ENCODE data around the gene MAVS. TPM values are rescaled to one million over a fixed set of nuclear protein-coding genes. Genes with fewer than 3 reads are reported as not detected.

The MAVS gene
- total RNA-seq, 1 donor from 2014 or later = 14.6 TPM

GRCh38 chr20:3802524-3803239 is 44.0 kb upstream of the MAVS start:
- H3K27me3 ChIP-seq (ENCODE audit: control insufficient read depth in 3 of 3, insufficient read depth in 3 of 3, low read length in 3 of 3) = no peaks in the 10 kb centered on the region
- H3K36me3 ChIP-seq (ENCODE audit: control insufficient read depth in 3 of 3, insufficient read depth in 3 of 3, low read length in 3 of 3) = peaks cover 16 to 36% (median 18%) of the 10 kb centered on the region in 3 donors
- no peaks in the 10 kb centered on the region for H3K9me3 ChIP-seq (ENCODE audit: control insufficient read depth in 3 of 3, low read length in 3 of 3)
- H3K27ac ChIP-seq (ENCODE audit: low read depth, low read length) = no peak overlapping the region
- H3K4me1 ChIP-seq (ENCODE audit: control insufficient read depth in 3 of 3, insufficient read depth in 3 of 3, low read length in 3 of 3) = peaks cover 20 to 34% (median 21%) of the 10 kb centered on the region in 3 donors
- H3K4me3 ChIP-seq (ENCODE audit: low read length in 3 of 3) = no peak overlapping the region
- no peak overlapping the region for H3K9ac ChIP-seq (ENCODE audit: low read depth in 1 of 3, low read length in 3 of 3)

DNA sequence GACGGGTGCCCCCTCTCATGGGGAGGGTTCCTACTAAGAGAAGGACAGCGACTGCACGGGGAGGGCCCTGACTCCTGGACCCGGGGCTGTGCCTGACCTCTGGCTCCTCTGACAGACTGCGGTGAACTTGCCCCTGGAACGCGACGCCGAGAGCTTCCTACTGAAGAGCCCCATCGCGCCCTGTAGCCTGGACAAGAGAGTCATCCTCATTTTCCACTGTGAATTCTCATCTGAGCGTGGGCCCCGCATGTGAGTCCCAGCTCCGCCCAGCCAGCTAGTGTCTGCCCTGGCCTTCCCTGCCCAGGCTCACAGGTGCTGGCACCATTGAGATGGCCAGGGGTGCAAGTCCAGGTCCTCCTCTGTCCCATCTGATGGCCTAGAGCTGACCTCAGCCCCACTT is 43.3 kb upstream of the MAVS start:
- H3K27me3 ChIP-seq (ENCODE audit: control insufficient read depth in 3 of 3, insufficient read depth in 3 of 3, low read length in 3 of 3) = no peaks in the 10 kb centered on the region
- H3K4me1 ChIP-seq (ENCODE audit: control insufficient read depth in 3 of 3, insufficient read depth in 3 of 3, low read length in 3 of 3) = peaks cover 25 to 40% (median 28%) of the 10 kb centered on the region in 3 donors
- no peak overlapping the region for H3K4me3 ChIP-seq (ENCODE audit: low read length in 3 of 3)
- H3K9me3 ChIP-seq (ENCODE audit: control insufficient read depth in 3 of 3, low read length in 3 of 3) = no peaks in the 10 kb centered on the region
- H3K36me3 ChIP-seq (ENCODE audit: control insufficient read depth in 3 of 3, insufficient read depth in 3 of 3, low read length in 3 of 3) = peaks cover 16 to 36% (median 18%) of the 10 kb centered on the region in 3 donors
- H3K27ac ChIP-seq (ENCODE audit: low read depth, low read length) = no peak overlapping the region
- H3K9ac ChIP-seq (ENCODE audit: low read depth in 1 of 3, low read length in 3 of 3) = no peak overlapping the region

GRCh38 chr20:3803854-3804253 is 42.8 kb upstream of the MAVS start:
- peaks cover 25 to 40% (median 29%) of the 10 kb centered on the region in 3 donors for H3K4me1 ChIP-seq (ENCODE audit: control insufficient read depth in 3 of 3, insufficient read depth in 3 of 3, low read length in 3 of 3)
- H3K36me3 ChIP-seq (ENCODE audit: control insufficient read depth in 3 of 3, insufficient read depth in 3 of 3, low read length in 3 of 3) = peaks cover 16 to 36% (median 17%) of the 10 kb centered on the region in 3 donors
- H3K9ac ChIP-seq (ENCODE audit: low read depth in 1 of 3, low read length in 3 of 3) = no peak overlapping the region
- H3K27ac ChIP-seq (ENCODE audit: low read depth, low read length) = no peak overlapping the region
- H3K9me3 ChIP-seq (ENCODE audit: control insufficient read depth in 3 of 3, low read length in 3 of 3) = no peaks in the 10 kb centered on the region
- no peaks in the 10 kb centered on the region for H3K27me3 ChIP-seq (ENCODE audit: control insufficient read depth in 3 of 3, insufficient read depth in 3 of 3, low read length in 3 of 3)
- H3K4me3 ChIP-seq (ENCODE audit: low read length in 3 of 3) = no peak overlapping the region

GRCh38 chr20:3804254-3804751 is 42.3 kb upstream of the MAVS start:
- Histone ChIP-seq H3K4me3 (ENCODE audit: low read length in 3 of 3) (no peak overlapping the region), H3K27ac (ENCODE audit: low read depth, low read length) (no peak overlapping the region), H3K4me1 (ENCODE audit: control insufficient read depth in 3 of 3, insufficient read depth in 3 of 3, low read length in 3 of 3) (peaks cover 25 to 35% (median 29%) of the 10 kb centered on the region in 3 donors), H3K27me3 (ENCODE audit: control insufficient read depth in 3 of 3, insufficient read depth in 3 of 3, low read length in 3 of 3) (no peaks in the 10 kb centered on the region), H3K9me3 (ENCODE audit: control insufficient read depth in 3 of 3, low read length in 3 of 3) (no peaks in the 10 kb centered on the region), H3K9ac (ENCODE audit: low read depth in 1 of 3, low read length in 3 of 3) (no peak overlapping the region), H3K36me3 (ENCODE audit: control insufficient read depth in 3 of 3, insufficient read depth in 3 of 3, low read length in 3 of 3) (peaks cover 16 to 36% (median 16%) of the 10 kb centered on the region in 3 donors)

DNA sequence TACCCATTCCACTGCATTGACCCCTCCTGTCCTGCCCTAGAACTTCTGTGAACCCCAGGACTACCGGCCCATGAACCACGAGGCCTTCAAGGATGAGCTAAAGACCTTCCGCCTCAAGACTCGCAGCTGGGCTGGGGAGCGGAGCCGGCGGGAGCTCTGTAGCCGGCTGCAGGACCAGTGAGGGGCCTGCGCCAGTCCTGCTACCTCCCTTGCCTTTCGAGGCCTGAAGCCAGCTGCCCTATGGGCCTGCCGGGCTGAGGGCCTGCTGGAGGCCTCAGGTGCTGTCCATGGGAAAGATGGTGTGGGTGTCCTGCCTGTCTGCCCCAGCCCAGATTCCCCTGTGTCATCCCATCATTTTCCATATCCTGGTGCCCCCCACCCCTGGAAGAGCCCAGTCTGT is 41.9 kb upstream of the MAVS start:
- no peak overlapping the region for H3K4me3 ChIP-seq (ENCODE audit: low read length in 3 of 3)
- H3K27me3 ChIP-seq (ENCODE audit: control insufficient read depth in 3 of 3, insufficient read depth in 3 of 3, low read length in 3 of 3) = no peaks in the 10 kb centered on the region
- no peak overlapping the region for H3K9ac ChIP-seq (ENCODE audit: low read depth in 1 of 3, low read length in 3 of 3)
- H3K9me3 ChIP-seq (ENCODE audit: control insufficient read depth in 3 of 3, low read length in 3 of 3) = no peaks in the 10 kb centered on the region
- H3K4me1 ChIP-seq (ENCODE audit: control insufficient read depth in 3 of 3, insufficient read depth in 3 of 3, low read length in 3 of 3) = peaks cover 25 to 31% (median 26%) of the 10 kb centered on the region in 3 donors
- no peak overlapping the region for H3K27ac ChIP-seq (ENCODE audit: low read depth, low read length)
- H3K36me3 ChIP-seq (ENCODE audit: control insufficient read depth in 3 of 3, insufficient read depth in 3 of 3, low read length in 3 of 3) = peaks cover 16 to 36% (median 16%) of the 10 kb centered on the region in 3 donors

DNA sequence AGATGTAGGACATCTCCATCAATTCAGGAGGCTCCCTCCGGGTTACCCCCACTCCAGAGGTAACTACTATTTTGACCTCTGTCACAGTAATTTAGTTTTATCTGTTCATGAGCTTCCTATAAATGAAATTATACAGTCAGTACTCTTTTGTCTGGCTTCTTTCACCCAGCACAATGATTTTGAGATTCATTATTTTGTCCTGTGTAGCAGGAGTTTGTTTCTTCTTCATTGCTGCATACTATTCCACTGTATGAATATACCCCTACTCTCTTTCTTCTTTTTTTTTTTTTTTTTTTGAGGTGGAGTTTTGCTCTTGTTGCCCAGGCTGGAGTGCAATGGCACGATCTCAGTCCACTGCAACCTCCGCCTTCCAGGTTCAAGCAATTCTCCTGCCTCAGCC is 38.1 kb upstream of the MAVS start:
- H3K27me3 ChIP-seq (ENCODE audit: control insufficient read depth in 3 of 3, insufficient read depth in 3 of 3, low read length in 3 of 3) = no peaks in the 10 kb centered on the region
- peaks cover 2 to 10% (median 7%) of the 10 kb centered on the region in 3 donors for H3K36me3 ChIP-seq (ENCODE audit: control insufficient read depth in 3 of 3, insufficient read depth in 3 of 3, low read length in 3 of 3)
- peak overlapping the region in 2 of 3 donors; percentile 42 to 68 for H3K9ac ChIP-seq (ENCODE audit: low read depth in 1 of 3, low read length in 3 of 3)
- no peak overlapping the region for H3K4me3 ChIP-seq (ENCODE audit: low read length in 3 of 3)
- H3K27ac ChIP-seq (ENCODE audit: low read depth, low read length) = peak overlapping the region; percentile 93
- no peaks in the 10 kb centered on the region for H3K9me3 ChIP-seq (ENCODE audit: control insufficient read depth in 3 of 3, low read length in 3 of 3)
- peaks cover 40 to 50% (median 50%) of the 10 kb centered on the region in 3 donors for H3K4me1 ChIP-seq (ENCODE audit: control insufficient read depth in 3 of 3, insufficient read depth in 3 of 3, low read length in 3 of 3)

DNA sequence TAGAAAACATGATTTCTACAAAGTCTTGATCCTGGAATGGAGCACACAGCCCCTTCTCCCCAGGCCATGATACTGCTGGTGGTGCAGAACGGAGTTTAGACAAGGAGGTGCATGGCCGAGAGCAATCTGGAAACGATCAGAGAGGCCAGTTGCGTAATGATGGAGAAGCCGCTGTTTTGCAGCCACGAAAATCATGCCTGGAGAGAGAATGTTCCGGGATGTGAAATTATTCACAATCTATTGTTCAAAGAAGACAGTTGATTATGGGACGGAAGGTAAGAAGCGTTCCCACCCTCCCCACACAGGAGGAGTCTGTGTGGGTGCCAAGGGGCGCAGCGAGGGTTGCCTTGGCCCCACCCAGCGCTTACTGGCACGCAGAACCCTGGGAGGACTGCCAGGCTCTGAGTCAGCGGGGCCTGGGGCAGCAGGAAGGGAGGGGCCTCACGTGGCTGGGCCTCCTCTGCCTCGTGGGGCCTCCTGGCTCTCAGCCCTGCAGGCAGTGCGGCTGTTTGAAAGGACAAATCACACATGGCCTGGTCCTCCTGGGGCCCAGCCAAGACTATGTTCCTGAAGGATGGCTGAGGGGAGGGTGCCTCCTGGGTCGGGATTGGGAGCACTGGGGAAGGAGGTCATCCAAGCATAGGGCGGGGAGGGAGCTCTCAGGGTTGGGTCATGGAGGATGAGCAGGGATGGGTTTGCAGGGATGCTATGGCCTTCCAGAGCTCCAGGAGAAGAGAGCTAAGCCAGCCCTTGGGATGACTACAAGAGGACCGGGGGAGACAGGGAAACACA is 35.0 kb upstream of the MAVS start:
- H3K9ac ChIP-seq (ENCODE audit: low read depth in 1 of 3, low read length in 3 of 3) = peak overlapping the region; percentile 68 to 87 (median 79)
- no peaks in the 10 kb centered on the region for H3K9me3 ChIP-seq (ENCODE audit: control insufficient read depth in 3 of 3, low read length in 3 of 3)
- H3K4me3 ChIP-seq (ENCODE audit: low read length in 3 of 3) = peak overlapping the region; percentile 58 to 87 (median 76)
- H3K27me3 ChIP-seq (ENCODE audit: control insufficient read depth in 3 of 3, insufficient read depth in 3 of 3, low read length in 3 of 3) = no peaks in the 10 kb centered on the region
- H3K4me1 ChIP-seq (ENCODE audit: control insufficient read depth in 3 of 3, insufficient read depth in 3 of 3, low read length in 3 of 3) = peaks cover 29 to 40% (median 38%) of the 10 kb centered on the region in 3 donors
- H3K27ac ChIP-seq (ENCODE audit: low read depth, low read length) = peak overlapping the region; percentile 83
- H3K36me3 ChIP-seq (ENCODE audit: control insufficient read depth in 3 of 3, insufficient read depth in 3 of 3, low read length in 3 of 3) = no peaks in the 10 kb centered on the region

DNA sequence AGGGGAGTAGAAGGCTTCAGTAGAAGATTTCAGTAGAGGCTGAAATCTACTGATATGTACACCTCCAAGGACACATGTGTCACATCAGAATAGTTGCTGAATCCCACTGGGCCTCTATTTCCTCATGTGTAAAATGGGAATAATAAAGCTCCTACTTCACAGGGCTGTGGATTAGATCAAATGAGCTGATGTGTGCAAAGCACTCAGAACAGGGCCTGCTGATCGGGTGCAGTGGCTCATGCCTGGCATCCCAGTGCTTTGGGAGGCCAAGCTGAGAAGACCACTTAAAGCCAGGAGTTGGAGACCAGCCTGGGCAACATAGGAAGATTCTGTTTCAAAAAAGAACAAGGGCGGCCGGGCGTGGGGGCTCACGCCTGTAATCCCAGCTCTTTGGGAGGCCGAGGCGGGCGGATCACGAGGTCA is 34.4 kb upstream of the MAVS start:
- H3K27me3 ChIP-seq (ENCODE audit: control insufficient read depth in 3 of 3, insufficient read depth in 3 of 3, low read length in 3 of 3) = no peaks in the 10 kb centered on the region
- no peaks in the 10 kb centered on the region for H3K9me3 ChIP-seq (ENCODE audit: control insufficient read depth in 3 of 3, low read length in 3 of 3)
- H3K36me3 ChIP-seq (ENCODE audit: control insufficient read depth in 3 of 3, insufficient read depth in 3 of 3, low read length in 3 of 3) = no peaks in the 10 kb centered on the region
- H3K4me3 ChIP-seq (ENCODE audit: low read length in 3 of 3) = peak overlapping the region in 2 of 3 donors; percentile 43 to 49
- peak overlapping the region; percentile 83 for H3K27ac ChIP-seq (ENCODE audit: low read depth, low read length)
- peak overlapping the region in 2 of 3 donors; percentile 58 to 87 for H3K9ac ChIP-seq (ENCODE audit: low read depth in 1 of 3, low read length in 3 of 3)
- peaks cover 24 to 35% (median 32%) of the 10 kb centered on the region in 3 donors for H3K4me1 ChIP-seq (ENCODE audit: control insufficient read depth in 3 of 3, insufficient read depth in 3 of 3, low read length in 3 of 3)

DNA sequence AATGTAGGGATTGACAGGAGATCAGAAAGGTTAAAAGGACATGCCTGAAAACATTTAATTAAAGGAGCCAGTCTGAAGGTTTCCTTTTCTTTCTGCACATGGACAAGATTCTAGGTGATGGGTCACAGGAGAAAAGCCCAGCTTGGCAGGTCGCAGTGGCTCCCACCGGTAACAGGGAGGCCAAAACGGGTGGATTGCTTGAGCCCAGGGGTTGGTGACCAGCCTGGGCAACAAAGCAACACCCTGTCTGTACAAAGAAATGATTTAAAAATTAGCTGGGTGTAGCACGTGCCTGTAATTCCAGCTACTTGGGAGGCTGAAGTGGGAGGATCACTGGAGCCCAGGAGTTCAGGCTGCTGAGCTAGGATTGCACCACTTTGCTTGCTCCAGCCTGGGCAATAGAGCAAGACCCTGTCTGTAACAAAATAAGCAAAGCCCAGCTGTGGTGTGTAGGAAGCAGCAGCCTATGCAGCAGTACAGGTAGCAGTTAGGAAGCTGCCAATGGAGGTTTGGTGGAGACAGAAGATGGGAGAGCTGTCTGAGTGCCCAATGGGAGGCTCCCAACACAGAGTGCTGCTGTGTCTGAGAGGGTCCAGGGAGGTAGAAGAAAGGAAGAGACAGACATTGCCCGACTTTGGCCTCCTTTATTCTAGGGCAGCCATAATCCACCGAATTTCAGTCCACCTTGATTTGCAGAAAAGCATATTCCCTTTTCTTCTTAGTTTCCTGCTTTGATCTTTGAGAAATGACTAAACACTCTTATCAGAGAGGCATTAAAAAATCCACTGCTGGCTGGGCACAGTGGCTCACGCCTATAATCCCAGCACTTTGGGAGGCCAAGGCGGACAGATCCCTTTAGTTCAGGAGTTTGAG is 33.4 kb upstream of the MAVS start:
- Histone ChIP-seq H3K36me3 (ENCODE audit: control insufficient read depth in 3 of 3, insufficient read depth in 3 of 3, low read length in 3 of 3) (no peaks in the 10 kb centered on the region), H3K4me1 (ENCODE audit: control insufficient read depth in 3 of 3, insufficient read depth in 3 of 3, low read length in 3 of 3) (peaks cover 15 to 28% (median 26%) of the 10 kb centered on the region in 3 donors), H3K9me3 (ENCODE audit: control insufficient read depth in 3 of 3, low read length in 3 of 3) (no peaks in the 10 kb centered on the region), H3K4me3 (ENCODE audit: low read length in 3 of 3) (no peak overlapping the region), H3K27ac (ENCODE audit: low read depth, low read length) (peak overlapping the region; percentile 83), H3K27me3 (ENCODE audit: control insufficient read depth in 3 of 3, insufficient read depth in 3 of 3, low read length in 3 of 3) (no peaks in the 10 kb centered on the region), H3K9ac (ENCODE audit: low read depth in 1 of 3, low read length in 3 of 3) (peak overlapping the region in 1 of 3 donors; percentile 57)

Data from skeletal muscle tissue (tissue), 4 donors.